ENCODE measurements around the gene IL10RA.

Gene IL10RA

GRCh38 chr11:118021146-118021545 lies 35.0 kb downstream of the IL10RA start:
- in situ Hi-C loops (cut with MboI; ENCODE audit: low sequenced_read_pairs, unreplicated experiment), result no loop called here
- no peak for TF ChIP-seq CTCF (IDR thresholded peaks at IDR 0.05; ENCODE audit: borderline replicate concordance, control extremely low read depth, extremely low read depth, insufficient read depth, missing control alignments)
- no peak for DNase-seq (ENCODE audit: low spot score)

GRCh38 chr11:118027694-118028093 lies 41.5 kb downstream of the IL10RA start:
- no peak for TF ChIP-seq CTCF (IDR thresholded peaks at IDR 0.05; ENCODE audit: borderline replicate concordance, control extremely low read depth, extremely low read depth, insufficient read depth, missing control alignments)
- no peak for DNase-seq (ENCODE audit: low spot score)
- in situ Hi-C loops (cut with MboI; ENCODE audit: low sequenced_read_pairs, unreplicated experiment), result no loop called here

- DNase-seq (ENCODE audit: low spot score), result no peak
- in situ Hi-C loops (cut with MboI; ENCODE audit: low sequenced_read_pairs, unreplicated experiment), result no loop called here
- TF ChIP-seq CTCF (IDR thresholded peaks at IDR 0.05; ENCODE audit: borderline replicate concordance, control extremely low read depth, extremely low read depth, insufficient read depth, missing control alignments), result no peak
Observed at GRCh38 chr11:118028626-118029025, 42.4 kb downstream of the IL10RA start.

- no peak for TF ChIP-seq CTCF (IDR thresholded peaks at IDR 0.05; ENCODE audit: borderline replicate concordance, control extremely low read depth, extremely low read depth, insufficient read depth, missing control alignments)
- in situ Hi-C loops (cut with MboI; ENCODE audit: low sequenced_read_pairs, unreplicated experiment), result no loop called here
Observed at GRCh38 chr11:118033443-118033842, 47.2 kb downstream of the IL10RA start.

GRCh38 chr11:118042141-118042540 lies 55.9 kb downstream of the IL10RA start:
- in situ Hi-C loops (cut with MboI; ENCODE audit: low sequenced_read_pairs, unreplicated experiment), result no loop called here

More at GRCh38 chr11:118033443-118033842, 47.2 kb downstream of the IL10RA start:
- DNase-seq (ENCODE audit: low spot score), result no peak

GRCh38 chr11:118042796-118043195 lies 56.6 kb downstream of the IL10RA start:
- in situ Hi-C loops (cut with MboI; ENCODE audit: low sequenced_read_pairs, unreplicated experiment), result no loop called here
- no peak for DNase-seq (ENCODE audit: low spot score)
- no peak for TF ChIP-seq CTCF (IDR thresholded peaks at IDR 0.05; ENCODE audit: borderline replicate concordance, control extremely low read depth, extremely low read depth, insufficient read depth, missing control alignments)

More at GRCh38 chr11:118042141-118042540, 55.9 kb downstream of the IL10RA start:
- no peak for DNase-seq (ENCODE audit: low spot score)
- no peak for TF ChIP-seq CTCF (IDR thresholded peaks at IDR 0.05; ENCODE audit: borderline replicate concordance, control extremely low read depth, extremely low read depth, insufficient read depth, missing control alignments)

GRCh38 chr11:118045191-118045590 lies 59.0 kb downstream of the IL10RA start:
- no peak for DNase-seq (ENCODE audit: low spot score)
- in situ Hi-C loops (cut with MboI; ENCODE audit: low sequenced_read_pairs, unreplicated experiment), result loop anchor here (5.0 kb wide), 1 partner anchor 93 kb away; no protein-coding TSS in a partner anchor
- no peak for TF ChIP-seq CTCF (IDR thresholded peaks at IDR 0.05; ENCODE audit: borderline replicate concordance, control extremely low read depth, extremely low read depth, insufficient read depth, missing control alignments)
